Stimulated activated naive CD8-positive, alpha-beta T cell treated with anti-CD3 and anti-CD28 coated beads, Interleukin-15, Interleukin-2, amounts not matched to agents 100 ng/mL and 50 ng/mL, for 24 hours (primary cell): Measurements from ENCODE around the gene TAF11L4.
"Not testable (repeated sequence)": the region's sequence is repeated elsewhere in the genome, so short reads cannot be mapped to it uniquely, and the experiment has no call there.

Experiments
- H3K27ac Mint-ChIP-seq: one replicate; pipeline ENCODE4 v1.8.0; 2021; ENCODE audit warnings: mild to moderate bottlenecking, mixed read lengths
- H3K27me3 Mint-ChIP-seq: one replicate; pipeline ENCODE4 v1.8.0; 2021; ENCODE audit warnings: mixed read lengths
- H3K36me3 Mint-ChIP-seq: one replicate; pipeline ENCODE4 v1.8.0; 2021; ENCODE audit warnings: low read depth, mixed read lengths
- H3K4me1 Mint-ChIP-seq: one replicate; pipeline ENCODE4 v1.8.0; 2021; ENCODE audit warnings: low read depth, mixed read lengths
- H3K4me3 Mint-ChIP-seq: one replicate; pipeline ENCODE4 v1.8.0; 2021; ENCODE audit warnings: mild to moderate bottlenecking, mixed read lengths
- H3K9me3 Mint-ChIP-seq: one replicate; pipeline ENCODE4 v1.8.0; 2021; ENCODE audit warnings: mixed read lengths

TAF11L4 gene

GRCh38 chr5:17521501-17521900, at the start of gene TAF11L4:
TAF11L4 (plus strand) TSS chr5:17521801.
- H3K9me3 Mint-ChIP-seq, H3K27ac Mint-ChIP-seq, H3K27me3 Mint-ChIP-seq, H3K4me1 Mint-ChIP-seq, H3K36me3 Mint-ChIP-seq, H3K4me3 Mint-ChIP-seq: not testable (repeated sequence)

- H3K4me1 Mint-ChIP-seq, H3K4me3 Mint-ChIP-seq, H3K27ac Mint-ChIP-seq, H3K36me3 Mint-ChIP-seq, H3K9me3 Mint-ChIP-seq, H3K27me3 Mint-ChIP-seq: not testable (repeated sequence)
These were observed 46.5 kb upstream of the TAF11L4 start for GRCh38 chr5:17475064-17475463.

GRCh38 chr5:17477043-17477442, 44.6 kb upstream of the TAF11L4 start:
- no peaks in the 10 kb centered on the region for H3K27me3 Mint-ChIP-seq
- H3K9me3 Mint-ChIP-seq = no peaks in the 10 kb centered on the region
- H3K4me3 Mint-ChIP-seq = no peak overlapping the region
- no peaks in the 10 kb centered on the region for H3K36me3 Mint-ChIP-seq
- no peak overlapping the region for H3K27ac Mint-ChIP-seq
- H3K4me1 Mint-ChIP-seq = no peaks in the 10 kb centered on the region

DNA sequence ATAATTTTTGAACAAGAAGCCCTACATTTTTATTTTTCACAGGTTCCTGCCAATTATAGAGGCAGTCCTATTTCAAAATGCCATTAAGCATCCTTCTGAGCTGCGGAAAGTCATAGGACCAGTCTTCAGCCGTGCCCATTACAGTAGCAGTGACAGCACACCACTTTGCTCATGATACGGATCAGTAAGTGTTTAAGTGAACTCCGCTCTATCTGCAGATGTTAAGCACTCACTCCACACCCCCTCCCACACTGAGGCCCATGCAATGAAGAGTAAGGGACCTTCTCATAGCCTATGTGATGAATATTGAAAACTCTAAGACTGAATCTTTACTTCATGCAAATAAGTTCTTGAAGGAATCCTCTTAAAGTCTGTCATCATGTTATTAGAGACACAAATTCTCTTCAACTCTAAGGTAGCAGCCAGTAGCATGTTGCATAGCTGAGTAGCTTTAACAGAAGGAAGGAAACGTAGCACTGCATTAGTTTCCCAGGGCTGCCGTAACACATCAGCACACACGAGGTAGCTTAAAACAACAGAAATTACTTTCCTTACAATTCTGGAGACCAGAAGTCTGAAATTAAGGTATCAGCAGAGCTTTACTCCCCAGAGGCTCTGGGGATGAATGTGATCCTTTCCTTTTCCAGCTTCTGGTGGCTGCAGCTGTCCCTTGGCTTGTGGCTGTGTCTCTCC, 43.9 kb upstream of the TAF11L4 start:
- Mint-ChIP-seq H3K4me1 (no peaks in the 10 kb centered on the region), H3K27ac (no peak overlapping the region), H3K9me3 (no peaks in the 10 kb centered on the region), H3K27me3 (no peaks in the 10 kb centered on the region), H3K4me3 (no peak overlapping the region), H3K36me3 (no peaks in the 10 kb centered on the region)

DNA sequence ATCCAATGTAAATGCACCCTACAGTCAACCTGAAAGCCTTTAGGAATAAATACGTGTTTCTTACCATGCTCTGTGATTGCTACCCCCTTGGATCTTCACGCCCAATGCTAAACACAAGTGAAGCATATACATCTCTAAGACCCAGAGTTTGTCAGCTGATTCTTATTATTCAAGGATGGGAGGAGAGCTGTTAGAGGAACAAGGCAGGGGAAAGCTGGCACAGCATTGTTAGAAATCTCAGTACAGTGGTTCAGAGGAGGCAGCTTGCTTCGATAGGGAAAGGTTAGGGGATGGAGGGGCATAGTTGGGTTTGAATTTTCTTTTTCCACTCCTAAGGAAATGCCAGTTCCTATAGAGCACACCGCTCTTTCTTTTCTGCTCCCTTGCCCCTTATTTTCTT, 40.2 kb upstream of the TAF11L4 start:
- no peak overlapping the region for H3K27ac Mint-ChIP-seq
- H3K36me3 Mint-ChIP-seq = no peaks in the 10 kb centered on the region
- no peak overlapping the region for H3K4me3 Mint-ChIP-seq

DNA sequence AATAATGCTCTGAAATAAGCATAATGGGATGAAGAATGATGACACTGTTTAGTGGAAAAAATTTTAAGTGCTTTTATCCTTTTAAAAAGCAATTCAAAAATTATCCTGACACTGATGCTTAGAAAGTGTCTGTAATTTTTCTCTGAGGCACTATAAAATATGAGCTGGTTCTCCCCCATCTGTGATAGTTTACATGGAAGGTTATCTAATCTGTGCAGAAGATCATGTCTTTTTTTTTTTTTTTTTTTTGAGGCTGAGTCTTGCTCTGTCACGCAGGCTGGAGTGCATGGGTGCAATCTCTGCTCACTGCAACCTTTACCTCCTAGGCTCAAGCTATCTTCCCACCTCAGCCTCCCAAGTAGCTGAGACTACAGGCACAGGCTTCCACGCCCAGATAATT, 38.8 kb upstream of the TAF11L4 start:
- Mint-ChIP-seq H3K4me3 (no peak overlapping the region), H3K27ac (no peak overlapping the region), H3K9me3 (peaks cover 2% of the 10 kb centered on the region), H3K27me3 (no peaks in the 10 kb centered on the region), H3K36me3 (no peaks in the 10 kb centered on the region), H3K4me1 (no peaks in the 10 kb centered on the region)

More for the DNA sequence above, 40.2 kb upstream of the TAF11L4 start:
- Mint-ChIP-seq H3K9me3 (peaks cover 2% of the 10 kb centered on the region), H3K27me3 (no peaks in the 10 kb centered on the region), H3K4me1 (no peaks in the 10 kb centered on the region)

DNA sequence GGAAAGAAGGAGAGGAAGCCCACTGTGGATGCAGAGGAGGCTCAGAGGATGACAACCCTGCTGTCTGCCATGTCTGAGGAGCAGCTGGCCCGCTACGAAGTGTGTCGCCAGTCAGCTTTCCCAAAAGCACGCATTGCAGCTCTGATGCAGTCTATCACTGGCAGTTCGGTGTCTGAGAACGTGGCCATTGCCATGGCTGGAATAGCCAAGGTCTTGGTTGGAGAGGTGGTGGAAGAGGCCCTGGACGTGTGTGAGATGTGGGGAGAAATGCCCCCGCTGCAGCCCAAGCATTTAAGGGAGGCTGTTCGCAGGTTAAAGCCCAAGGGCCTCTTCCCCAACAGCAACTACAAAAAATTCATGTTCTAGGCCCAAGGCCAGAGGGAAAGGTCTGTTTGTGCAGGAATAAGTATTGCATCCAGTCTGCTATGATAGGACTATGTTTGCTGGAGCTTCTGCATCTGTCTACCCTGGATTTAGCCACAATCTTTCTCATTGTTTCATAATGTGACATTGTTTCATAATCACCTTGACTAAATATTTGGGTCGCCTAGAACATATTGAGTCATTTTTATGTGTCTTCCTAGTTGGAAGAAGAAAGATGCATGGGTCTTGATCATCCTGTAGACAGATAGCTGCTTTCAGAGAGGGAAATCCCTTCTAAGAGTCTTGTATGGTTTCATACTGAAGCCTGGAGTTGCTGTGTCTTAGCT, 35.0 kb upstream of the TAF11L4 start:
- not testable (repeated sequence) for H3K4me3 Mint-ChIP-seq, H3K27ac Mint-ChIP-seq, H3K27me3 Mint-ChIP-seq, H3K9me3 Mint-ChIP-seq, H3K36me3 Mint-ChIP-seq, H3K4me1 Mint-ChIP-seq

- H3K36me3 Mint-ChIP-seq = no peaks in the 10 kb centered on the region
- H3K27me3 Mint-ChIP-seq = no peaks in the 10 kb centered on the region
- no peaks in the 10 kb centered on the region for H3K4me1 Mint-ChIP-seq
These were observed 34.5 kb upstream of the TAF11L4 start for GRCh38 chr5:17487174-17487512.

DNA sequence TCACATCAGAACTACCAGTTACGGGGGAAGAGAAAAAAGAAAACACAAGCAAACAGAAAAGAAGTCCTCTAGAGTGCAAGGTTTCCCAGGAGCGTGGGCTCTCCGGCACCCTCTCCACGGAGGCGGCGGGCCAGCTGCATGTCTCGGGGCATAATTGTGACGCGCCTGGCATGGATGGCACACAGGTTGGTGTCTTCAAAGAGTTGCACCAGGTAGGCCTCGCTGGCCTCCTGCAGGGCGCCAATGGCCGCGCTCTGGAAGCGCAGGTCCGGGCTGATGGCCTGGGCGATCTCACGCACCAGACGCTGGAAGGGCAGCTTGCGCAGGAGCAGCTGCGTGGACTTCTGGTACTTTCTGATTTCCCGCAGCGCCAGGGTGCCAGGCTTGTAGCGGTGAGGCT, 30.3 kb upstream of the TAF11L4 start:
- H3K27ac Mint-ChIP-seq, H3K36me3 Mint-ChIP-seq, H3K27me3 Mint-ChIP-seq, H3K4me3 Mint-ChIP-seq, H3K4me1 Mint-ChIP-seq: not testable (repeated sequence)
- peaks cover 10% of the 10 kb centered on the region for H3K9me3 Mint-ChIP-seq

More at GRCh38 chr5:17487174-17487512, 34.5 kb upstream of the TAF11L4 start:
- Mint-ChIP-seq H3K9me3 (peaks cover 2% of the 10 kb centered on the region), H3K27ac (no peak overlapping the region), H3K4me3 (no peak overlapping the region)

DNA sequence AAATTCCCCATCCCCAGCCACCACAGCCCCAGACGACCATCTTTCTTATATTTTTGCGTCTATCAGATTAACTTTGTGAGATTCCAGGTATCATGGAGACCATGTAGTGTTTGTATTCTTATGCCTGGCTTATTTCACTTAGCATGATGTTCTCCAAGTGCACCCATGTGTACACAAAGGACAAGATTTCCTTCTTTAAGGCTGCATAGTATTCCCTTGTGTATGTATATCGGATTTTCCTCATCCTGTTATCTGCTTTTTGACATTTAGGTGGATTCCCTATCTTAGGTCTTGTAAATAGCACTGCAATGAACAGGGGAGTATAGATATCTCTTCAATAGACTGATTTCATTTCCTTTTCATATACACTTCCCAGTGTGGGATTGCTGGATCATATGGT, 28.8 kb upstream of the TAF11L4 start:
- peaks cover 4% of the 10 kb centered on the region for H3K27me3 Mint-ChIP-seq
- H3K9me3 Mint-ChIP-seq = peaks cover 10% of the 10 kb centered on the region
- no peaks in the 10 kb centered on the region for H3K36me3 Mint-ChIP-seq
- no peak overlapping the region for H3K27ac Mint-ChIP-seq
- no peak overlapping the region for H3K4me3 Mint-ChIP-seq
- H3K4me1 Mint-ChIP-seq = no peaks in the 10 kb centered on the region

DNA sequence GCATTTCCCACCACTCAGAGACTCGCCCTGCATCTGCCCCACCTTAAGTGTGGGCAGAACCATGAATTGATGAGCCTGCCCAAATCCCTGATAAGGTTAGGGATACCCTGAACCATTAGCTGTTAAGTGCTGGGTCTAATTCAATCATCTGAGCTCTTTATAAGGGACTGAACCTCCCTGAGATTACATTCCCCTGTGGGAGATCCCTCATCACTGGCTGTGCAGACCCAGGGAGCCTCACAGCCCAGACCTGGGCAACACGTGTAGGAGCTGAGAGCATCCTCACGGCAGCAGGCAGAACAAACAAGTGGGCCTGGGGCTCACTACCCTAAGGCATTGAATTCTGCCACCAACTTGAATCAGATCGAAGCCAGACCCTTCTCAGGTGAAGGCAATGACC, 24.2 kb upstream of the TAF11L4 start:
- Mint-ChIP-seq H3K4me3 (no peak overlapping the region), H3K36me3 (no peaks in the 10 kb centered on the region), H3K27ac (no peak overlapping the region), H3K4me1 (no peaks in the 10 kb centered on the region), H3K9me3 (peaks cover 10% of the 10 kb centered on the region), H3K27me3 (peaks cover 4% of the 10 kb centered on the region)

- not testable (repeated sequence) for H3K36me3 Mint-ChIP-seq, H3K4me1 Mint-ChIP-seq, H3K27ac Mint-ChIP-seq, H3K9me3 Mint-ChIP-seq, H3K27me3 Mint-ChIP-seq, H3K4me3 Mint-ChIP-seq
These were observed 23.7 kb upstream of the TAF11L4 start, which contains the start of gene TAF11L2 for GRCh38 chr5:17497931-17498330. TAF11L2 (plus strand) TSS chr5:17498231.

GRCh38 chr5:17511775-17512325, 9.8 kb upstream of the TAF11L4 start:
- Mint-ChIP-seq H3K9me3 (peaks cover 5% of the 10 kb centered on the region), H3K4me3 (no peak overlapping the region), H3K4me1 (no peaks in the 10 kb centered on the region), H3K36me3 (no peaks in the 10 kb centered on the region), H3K27me3 (no peaks in the 10 kb centered on the region), H3K27ac (no peak overlapping the region)

GRCh38 chr5:17517526-17517925, 4.1 kb upstream of the TAF11L4 start:
- not testable (repeated sequence) for H3K4me1 Mint-ChIP-seq, H3K4me3 Mint-ChIP-seq, H3K9me3 Mint-ChIP-seq, H3K27me3 Mint-ChIP-seq, H3K27ac Mint-ChIP-seq, H3K36me3 Mint-ChIP-seq

DNA sequence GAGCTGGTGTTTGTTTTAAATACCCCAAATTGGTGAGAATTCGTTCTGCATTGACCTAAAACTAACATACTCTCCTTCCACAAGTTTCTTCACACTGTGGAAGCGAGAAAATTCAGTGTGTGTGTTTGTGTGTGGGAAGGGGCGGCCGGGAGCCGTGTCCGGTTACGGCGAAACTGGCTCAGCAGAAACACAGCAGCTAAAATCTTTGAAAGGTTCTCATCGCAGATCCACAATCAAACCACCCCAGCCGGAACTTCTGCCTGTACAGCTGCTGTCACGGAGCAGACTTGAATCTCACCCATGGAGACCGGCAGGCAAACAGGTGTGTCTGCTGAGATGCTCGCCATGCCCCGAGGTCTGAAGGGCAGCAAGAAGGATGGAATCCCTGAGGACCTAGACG, 3.5 kb upstream of the TAF11L4 start, which contains the start of gene TAF11L3:
TAF11L3 (plus strand) TSS at position 301 of the 400 bp plus-strand sequence.
- H3K9me3 Mint-ChIP-seq, H3K4me3 Mint-ChIP-seq, H3K36me3 Mint-ChIP-seq, H3K27me3 Mint-ChIP-seq, H3K27ac Mint-ChIP-seq, H3K4me1 Mint-ChIP-seq: not testable (repeated sequence)

DNA sequence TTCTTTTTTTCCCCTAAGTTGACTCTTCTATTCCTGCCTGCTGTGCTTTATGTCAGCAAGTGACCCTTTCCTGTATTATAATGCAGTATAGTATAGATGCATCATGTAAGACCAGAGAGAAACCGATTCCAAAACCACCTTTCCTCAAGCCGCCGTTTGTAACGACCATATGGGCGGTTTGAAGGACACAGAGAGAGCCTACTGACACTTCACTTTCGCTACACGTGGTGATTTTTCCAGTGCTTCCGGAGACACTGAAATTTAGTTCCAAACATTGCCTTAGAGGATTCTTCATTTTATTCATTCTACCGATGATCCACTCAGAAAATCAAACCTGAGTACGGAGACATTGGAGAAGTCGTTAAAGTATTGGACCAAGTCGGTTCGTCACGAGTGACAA, 2.1 kb upstream of the TAF11L4 start:
- H3K4me3 Mint-ChIP-seq, H3K27me3 Mint-ChIP-seq, H3K27ac Mint-ChIP-seq, H3K9me3 Mint-ChIP-seq, H3K36me3 Mint-ChIP-seq, H3K4me1 Mint-ChIP-seq: not testable (repeated sequence)
